K562 (cell line): ENCODE results near the gene ZNF429. TPM values are rescaled to one million over a fixed set of nuclear protein-coding genes. Genes with fewer than 3 reads are reported as not detected.

Experiments used
- ADNP ChIP-seq: fragments of 200-800 bp; sonication (Bioruptor generic); IDR thresholded peaks from 2 replicates; pipeline ENCODE4 v1.6.1; 2016; ENCODE audit warnings: missing genetic modification characterization, missing compliant biosample characterization
- CAMTA2 ChIP-seq: fragments of 250-450 bp; sonication (Bioruptor Pico); conservative IDR thresholded peaks from 2 replicates; pipeline ENCODE4 v1.5.1; 2022
- EP300 ChIP-seq: IDR thresholded peaks from 2 replicates; pipeline ENCODE4 v1.6.1; 2012; ENCODE audit warnings: low read length, improper control_type of control experiment
- ETV6 ChIP-seq, 3 experiments: fragments of 150-350 bp in 1 of 3; sonication (generic) in 1 of 3; formaldehyde crosslinking in 1 of 3; IDR thresholded peaks; 2 replicates each; pipeline versions ENCODE4 v1.6.1 to v1.8.0; 2014 to 2022; ENCODE audit warnings: borderline replicate concordance in 2 of 3, low read depth in 2 of 3, antibody characterized with exemption in 1 of 3, low read length in 1 of 3, mild to moderate bottlenecking in 1 of 3, missing genetic modification reagents in 1 of 3
- FOXA3 ChIP-seq, 2 experiments: fragments of 450-650 bp in 1 of 2; sonication (generic) in 1 of 2; formaldehyde crosslinking; IDR thresholded peaks in 1 of 2; conservative IDR thresholded peaks in 1 of 2; 2 replicates each; pipeline versions ENCODE4 v1.4.0 to v1.8.0; 2020 to 2022; ENCODE audit warnings: mild to moderate bottlenecking in 2 of 2, missing genetic modification reagents in 1 of 2
- KDM1A ChIP-seq, 2 experiments: fragments of 450-650 bp; IDR thresholded peaks; 2 replicates each; pipeline ENCODE4 v1.6.1; 2016; ENCODE audit warnings: mild to moderate bottlenecking in 2 of 2
- MAFF ChIP-seq: IDR thresholded peaks from 2 replicates; pipeline ENCODE4 v1.6.1; 2012; ENCODE audit warnings: low read length, improper control_type of control experiment
- MAFK ChIP-seq: IDR thresholded peaks from 2 replicates; pipeline ENCODE4 v1.6.1; 2011; ENCODE audit warnings: low read length, improper control_type of control experiment
- NCOR1 ChIP-seq: fragments of 450-650 bp; IDR thresholded peaks from 2 replicates; pipeline ENCODE4 v1.6.1; 2016; ENCODE audit warnings: mild to moderate bottlenecking, moderate library complexity
- NFIC ChIP-seq: fragments of 450-650 bp; IDR thresholded peaks from 2 replicates; pipeline ENCODE4 v1.6.1; 2017; ENCODE audit warnings: mild to moderate bottlenecking, inconsistent platforms
- PHF21A ChIP-seq: fragments of 450-650 bp; IDR thresholded peaks from 2 replicates; pipeline ENCODE4 v1.6.1; 2017; ENCODE audit warnings: low read depth, borderline replicate concordance
- RBM25 ChIP-seq: fragments of 200-400 bp; formaldehyde crosslinking; IDR thresholded peaks from 2 replicates; pipeline ENCODE4 v1.6.1; 2018; ENCODE audit warnings: low read length, low read depth, moderate library complexity; ENCODE audit not compliant: severe bottlenecking
- SLC30A9 ChIP-seq: fragments of 250-450 bp; sonication (Bioruptor Pico); IDR thresholded peaks from 2 replicates; pipeline ENCODE4 v1.8.0; 2022; ENCODE audit warnings: mild to moderate bottlenecking, moderate library complexity
- SMARCA4 ChIP-seq: fragments of 450-650 bp; IDR thresholded peaks from 2 replicates; pipeline ENCODE4 v1.6.1; 2016
- SNIP1 ChIP-seq: fragments of 450-650 bp; IDR thresholded peaks from 2 replicates; pipeline ENCODE4 v1.7.1; 2017; ENCODE audit warnings: low read depth, mild to moderate bottlenecking
- SOX6 ChIP-seq: fragments of 450-650 bp; IDR thresholded peaks from 2 replicates; pipeline ENCODE4 v1.6.1; 2014; ENCODE audit warnings: mild to moderate bottlenecking
- TBL1XR1 ChIP-seq, 2 experiments: IDR thresholded peaks; 2 replicates each; pipeline ENCODE4 v1.6.1; 2012; ENCODE audit warnings: improper control_type of control experiment in 2 of 2, low read length in 2 of 2, mild to moderate bottlenecking in 1 of 2
- TRIM24 ChIP-seq, 2 experiments: fragments of 450-650 bp; IDR thresholded peaks; 2 replicates each; pipeline ENCODE4 v1.6.1; 2016
- ZBTB17 ChIP-seq: fragments of 450-650 bp; formaldehyde crosslinking; IDR thresholded peaks from 2 replicates; pipeline ENCODE4 v1.4.0; 2020; ENCODE audit warnings: mild to moderate bottlenecking
- ZNF212 ChIP-seq: fragments of 450-650 bp; formaldehyde crosslinking; IDR thresholded peaks from 2 replicates; pipeline ENCODE4 v1.4.0; 2020; ENCODE audit warnings: mild to moderate bottlenecking
- ZNF699 ChIP-seq: fragments of 250-450 bp; sonication (Bioruptor Pico); IDR thresholded peaks from 2 replicates; pipeline ENCODE4 v1.8.0; 2021; ENCODE audit warnings: mild to moderate bottlenecking, moderate library complexity; ENCODE audit not compliant: insufficient replicate concordance
- ZNF766 ChIP-seq: fragments of 200-800 bp; sonication (Bioruptor generic); conservative IDR thresholded peaks from 2 replicates; pipeline ENCODE4 v1.6.1; 2016; ENCODE audit warnings: missing genetic modification characterization, missing compliant biosample characterization
- polyA plus RNA-seq, 8 experiments: library from polyadenylated mRNA; depleted of rRNA in 4 of 8; stranded (reverse) in 5 of 8; unstranded in 3 of 8; fragments of >200 nt; fragmentation: Nextera tagmentation in 2 of 8; fragmentation: Illumina TruSeq in 1 of 8; extraction: Ambion mirVana in 2 of 8; extraction: Trizol in 1 of 8; gene quantifications; 2 replicates each; pipeline versions ENCODE4 v1.2.1 to v1.2.3, GENCODE V29; 2011 to 2014; ENCODE audit warnings: inconsistent platforms in 1 of 8, missing spikeins in 1 of 8
- total RNA-seq, 7 experiments: library from RNA; depleted of rRNA in 6 of 7; stranded (reverse); fragments of >200 nt in 6 of 7; fragmentation: Illumina TruSeq in 2 of 7; extraction: Trizol in 2 of 7; gene quantifications; 2 replicates each; pipeline versions ENCODE4 v1.2.1 to v1.2.3, GENCODE V29; 2011 to 2021; ENCODE audit warnings: low replicate concordance in 1 of 7
- TF ChIP-seq, protein P1 (sequence below), 2 experiments: fragments of 450-650 bp; conservative IDR thresholded peaks; 2 replicates each; pipeline ENCODE4 v1.6.1; 2017; ENCODE audit warnings: mild to moderate bottlenecking in 2 of 2, moderate library complexity in 2 of 2
- TF ChIP-seq, protein P2 (sequence below): IDR thresholded peaks from 2 replicates; pipeline ENCODE4 v1.6.1; 2012; ENCODE audit warnings: low read depth, low read length, improper control_type of control experiment, borderline replicate concordance
- TF ChIP-seq, protein P3 (sequence below): sonication (generic); formaldehyde crosslinking; IDR thresholded peaks from 2 replicates; pipeline ENCODE4 v1.8.1; 2023; ENCODE audit warnings: mild to moderate bottlenecking, missing genetic modification reagents

Gene ZNF429
- total and polyA plus RNA-seq, 9 of the 15 experiments (the other 6 are each of a cell fraction or from before 2014, with no cell fraction given) = 11.4 to 24.5 (median 16.3) TPM

DNA sequence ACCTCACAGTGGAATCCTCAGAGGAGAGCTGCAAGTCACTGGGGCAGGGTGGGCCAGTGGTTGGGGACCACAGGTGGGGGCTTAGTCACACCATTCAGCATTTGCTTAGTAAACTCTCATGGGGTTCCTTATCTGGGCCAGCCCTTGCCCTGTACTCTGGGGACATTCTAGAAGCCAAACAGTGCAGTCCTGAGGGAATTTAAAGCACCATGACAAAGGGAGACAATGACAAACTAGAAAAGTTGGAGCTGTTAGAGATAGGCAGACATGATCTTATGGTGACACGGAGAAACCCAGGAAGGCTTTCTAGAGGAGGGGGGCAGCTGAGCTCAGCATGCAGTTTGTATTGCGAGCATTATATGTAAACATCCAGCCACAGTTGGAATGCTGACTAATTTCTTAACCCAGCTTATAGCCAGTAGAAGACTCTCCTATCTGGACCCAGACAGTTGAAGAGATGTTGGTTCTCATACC, 87.6 kb downstream of the ZNF429 start (continued):
- TF ChIP-seq, protein P1, sequence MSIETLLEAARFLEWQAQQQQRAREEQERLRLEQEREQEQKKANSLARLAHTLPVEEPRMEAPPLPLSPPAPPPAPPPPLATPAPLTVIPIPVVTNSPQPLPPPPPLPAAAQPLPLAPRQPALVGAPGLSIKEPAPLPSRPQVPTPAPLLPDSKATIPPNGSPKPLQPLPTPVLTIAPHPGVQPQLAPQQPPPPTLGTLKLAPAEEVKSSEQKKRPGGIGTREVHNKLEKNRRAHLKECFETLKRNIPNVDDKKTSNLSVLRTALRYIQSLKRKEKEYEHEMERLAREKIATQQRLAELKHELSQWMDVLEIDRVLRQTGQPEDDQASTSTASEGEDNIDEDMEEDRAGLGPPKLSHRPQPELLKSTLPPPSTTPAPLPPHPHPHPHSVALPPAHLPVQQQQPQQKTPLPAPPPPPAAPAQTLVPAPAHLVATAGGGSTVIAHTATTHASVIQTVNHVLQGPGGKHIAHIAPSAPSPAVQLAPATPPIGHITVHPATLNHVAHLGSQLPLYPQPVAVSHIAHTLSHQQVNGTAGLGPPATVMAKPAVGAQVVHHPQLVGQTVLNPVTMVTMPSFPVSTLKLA (conservative IDR thresholded peaks at IDR 0.05) = 0 out of 4 replicates have a peak, but pooled peaks of 1 of the 2 experiments have one; percentile 25
- TF ChIP-seq ZBTB17 (CRISPR knock-in tag) = no peak
- no peak for TF ChIP-seq MAFF
- no peak; the same call in 1 of the 2 replicates for TF ChIP-seq ADNP (tag)
- TF ChIP-seq ZNF766 = peak; percentile 68
- TF ChIP-seq, protein P2, sequence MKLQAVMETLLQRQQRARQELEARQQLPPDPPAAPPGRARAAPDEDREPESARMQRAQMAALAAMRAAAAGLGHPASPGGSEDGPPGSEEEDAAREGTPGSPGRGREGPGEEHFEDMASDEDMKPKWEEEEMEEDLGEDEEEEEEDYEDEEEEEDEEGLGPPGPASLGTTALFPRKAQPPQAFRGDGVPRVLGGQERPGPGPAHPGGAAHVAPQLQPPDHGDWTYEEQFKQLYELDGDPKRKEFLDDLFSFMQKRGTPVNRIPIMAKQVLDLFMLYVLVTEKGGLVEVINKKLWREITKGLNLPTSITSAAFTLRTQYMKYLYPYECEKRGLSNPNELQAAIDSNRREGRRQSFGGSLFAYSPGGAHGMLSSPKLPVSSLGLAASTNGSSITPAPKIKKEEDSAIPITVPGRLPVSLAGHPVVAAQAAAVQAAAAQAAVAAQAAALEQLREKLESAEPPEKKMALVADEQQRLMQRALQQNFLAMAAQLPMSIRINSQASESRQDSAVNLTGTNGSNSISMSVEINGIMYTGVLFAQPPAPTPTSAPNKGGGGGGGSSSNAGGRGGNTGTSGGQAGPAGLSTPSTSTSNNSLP = no peak
- TF ChIP-seq SLC30A9 (CRISPR knock-in tag) = no peak
- TF ChIP-seq TBL1XR1 (IDR thresholded peaks at IDR 0.05; ENCODE audit: low read length in 2 of 2) = peak in 1 of 2 experiments; percentile 29; a peak in 1 of 4 replicates
- peak; percentile 28; the same call in 1 of the 2 replicates for TF ChIP-seq MAFK
- TF ChIP-seq EP300 = peak; percentile 65; the same call in 1 of the 2 replicates
- no peak for TF ChIP-seq PHF21A
- TF ChIP-seq CAMTA2 = no peak
- peak; percentile 45 to 51; a peak in 2 of 4 replicates for TF ChIP-seq KDM1A (IDR thresholded peaks at IDR 0.05)
- peak; percentile 85 for TF ChIP-seq SOX6
- TF ChIP-seq ZNF212 = no peak
- TF ChIP-seq NCOR1 = peak; percentile 59
- TF ChIP-seq RBM25 = peak; percentile 76
- TF ChIP-seq TRIM24 (IDR thresholded peaks at IDR 0.05) = peak; percentile 63 to 73; a peak in 3 of 4 replicates
- TF ChIP-seq NFIC = 0 out of 2 replicates have a peak, but pooled peaks have one; percentile 30
- TF ChIP-seq, protein P3, sequence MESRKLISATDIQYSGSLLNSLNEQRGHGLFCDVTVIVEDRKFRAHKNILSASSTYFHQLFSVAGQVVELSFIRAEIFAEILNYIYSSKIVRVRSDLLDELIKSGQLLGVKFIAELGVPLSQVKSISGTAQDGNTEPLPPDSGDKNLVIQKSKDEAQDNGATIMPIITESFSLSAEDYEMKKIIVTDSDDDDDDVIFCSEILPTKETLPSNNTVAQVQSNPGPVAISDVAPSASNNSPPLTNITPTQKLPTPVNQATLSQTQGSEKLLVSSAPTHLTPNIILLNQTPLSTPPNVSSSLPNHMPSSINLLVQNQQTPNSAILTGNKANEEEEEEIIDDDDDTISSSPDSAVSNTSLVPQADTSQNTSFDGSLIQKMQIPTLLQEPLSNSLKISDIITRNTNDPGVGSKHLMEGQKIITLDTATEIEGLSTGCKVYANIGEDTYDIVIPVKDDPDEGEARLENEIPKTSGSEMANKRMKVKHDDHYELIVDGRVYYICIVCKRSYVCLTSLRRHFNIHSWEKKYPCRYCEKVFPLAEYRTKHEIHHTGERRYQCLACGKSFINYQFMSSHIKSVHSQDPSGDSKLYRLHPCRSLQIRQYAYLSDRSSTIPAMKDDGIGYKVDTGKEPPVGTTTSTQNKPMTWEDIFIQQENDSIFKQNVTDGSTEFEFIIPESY = no peak
- peak; percentile 34; the same call in 1 of the 2 replicates for TF ChIP-seq SMARCA4
- no peak for TF ChIP-seq ZNF699 (CRISPR knock-in tag)
- TF ChIP-seq SNIP1 = no peak
- TF ChIP-seq FOXA3 (CRISPR knock-in tag; conservative IDR thresholded peaks at IDR 0.05 in 1 of 2, IDR thresholded peaks at IDR 0.05 in 1 of 2) = no peak
- TF ChIP-seq ETV6 (IDR thresholded peaks at IDR 0.05; ENCODE audit: borderline replicate concordance in 1 of 2, low read depth in 2 of 2, low read length in 1 of 2) = no peak
- TF ChIP-seq ETV6 (CRISPR knock-in tag; IDR thresholded peaks at IDR 0.05; ENCODE audit: borderline replicate concordance) = no peak
